Activated T-helper 1 cell treated with anti-CD3 and anti-CD28 coated beads, Interleukin-12 subunit alpha, Interleukin-12 subunit beta, Interleukin-2, Interleukin-4 antibody, amounts not matched to agents 30 ng/mL and 10 ng/mL and 1 ng/mL, durations not matched to agents 14 hours and 24 hours and 36 hours (primary cell): ENCODE data around the gene MED12L. TPM values are rescaled to one million over a fixed set of nuclear protein-coding genes. Genes with fewer than 3 reads are reported as not detected.

Experiments used
- DNase-seq: peaks from one replicate; pipeline ENCODE4 v3.0.0; 2021; ENCODE audit warnings: low spot score
- H3K27ac Mint-ChIP-seq: one replicate; pipeline ENCODE4 v1.8.0; 2021; ENCODE audit warnings: mild to moderate bottlenecking, mixed read lengths
- H3K27me3 Mint-ChIP-seq: one replicate; pipeline ENCODE4 v1.8.0; 2022; ENCODE audit warnings: mild to moderate bottlenecking, moderate library complexity, mixed read lengths; ENCODE audit not compliant: insufficient read depth
- H3K36me3 Mint-ChIP-seq: one replicate; pipeline ENCODE4 v1.8.0; 2021; ENCODE audit warnings: low read depth, mixed read lengths
- H3K4me1 Mint-ChIP-seq: one replicate; pipeline ENCODE4 v1.8.0; 2021; ENCODE audit warnings: low read depth, mixed read lengths
- H3K4me3 Mint-ChIP-seq: one replicate; pipeline ENCODE4 v1.8.0; 2021; ENCODE audit warnings: mild to moderate bottlenecking, moderate library complexity, mixed read lengths
- H3K9me3 Mint-ChIP-seq: one replicate; pipeline ENCODE4 v1.8.0; 2021; ENCODE audit warnings: mixed read lengths
- intact Hi-C: fragments of 100-400 bp; cut with micrococcal nuclease; formaldehyde crosslinking; loops from one replicate; pipeline ENCODE4 v1.15.1; 2024
- total RNA-seq: library from RNA; stranded (reverse); gene quantifications from 2 replicates; pipeline ENCODE4 v1.2.3, GENCODE V29; 2022

MED12L gene
- total RNA-seq, 1 donor from 2014 or later: 5.1 TPM

GRCh38 chr3:151351648-151352047 is 266.2 kb downstream of the MED12L start:
- H3K4me3 Mint-ChIP-seq: peak overlapping the region; percentile 37
- no peaks in the 10 kb centered on the region for H3K36me3 Mint-ChIP-seq
- H3K27me3 Mint-ChIP-seq: peaks cover 20% of the 10 kb centered on the region
- peaks cover 28% of the 10 kb centered on the region for H3K4me1 Mint-ChIP-seq
- H3K9me3 Mint-ChIP-seq: no peaks in the 10 kb centered on the region
- DNase-seq: no peak
- H3K27ac Mint-ChIP-seq: no peak overlapping the region
- intact Hi-C loops: no loop called here

GRCh38 chr3:151356794-151357462 is 271.5 kb downstream of the MED12L start:
- DNase-seq: no peak
- H3K9me3 Mint-ChIP-seq: no peaks in the 10 kb centered on the region
- no peaks in the 10 kb centered on the region for H3K36me3 Mint-ChIP-seq
- peaks cover 6% of the 10 kb centered on the region for H3K4me1 Mint-ChIP-seq
- intact Hi-C loops: no loop called here
- no peak overlapping the region for H3K27ac Mint-ChIP-seq
- peaks cover 4% of the 10 kb centered on the region for H3K27me3 Mint-ChIP-seq
- no peak overlapping the region for H3K4me3 Mint-ChIP-seq

GRCh38 chr3:151357463-151357850 is 272.0 kb downstream of the MED12L start:
- H3K27me3 Mint-ChIP-seq: peaks cover 4% of the 10 kb centered on the region
- H3K27ac Mint-ChIP-seq: no peak overlapping the region
- H3K4me3 Mint-ChIP-seq: no peak overlapping the region
- intact Hi-C loops: no loop called here
- peaks cover under 1% of the 10 kb centered on the region for H3K4me1 Mint-ChIP-seq
- H3K9me3 Mint-ChIP-seq: no peaks in the 10 kb centered on the region
- no peak for DNase-seq
- no peaks in the 10 kb centered on the region for H3K36me3 Mint-ChIP-seq

GRCh38 chr3:151362751-151363174 is 277.3 kb downstream of the MED12L start:
- no peaks in the 10 kb centered on the region for H3K36me3 Mint-ChIP-seq
- no peaks in the 10 kb centered on the region for H3K4me1 Mint-ChIP-seq
- no peak overlapping the region for H3K27ac Mint-ChIP-seq
- H3K9me3 Mint-ChIP-seq: no peaks in the 10 kb centered on the region
- no peak for DNase-seq
- intact Hi-C loops: no loop called here
- peaks cover 2% of the 10 kb centered on the region for H3K27me3 Mint-ChIP-seq
- no peak overlapping the region for H3K4me3 Mint-ChIP-seq

- no peaks in the 10 kb centered on the region for H3K4me1 Mint-ChIP-seq
- no peak overlapping the region for H3K4me3 Mint-ChIP-seq
- H3K9me3 Mint-ChIP-seq: no peaks in the 10 kb centered on the region
- no peak for DNase-seq
- no peaks in the 10 kb centered on the region for H3K36me3 Mint-ChIP-seq
- H3K27me3 Mint-ChIP-seq: peaks cover 9% of the 10 kb centered on the region
- no peak overlapping the region for H3K27ac Mint-ChIP-seq
- intact Hi-C loops: no loop called here
Measured at GRCh38 chr3:151366993-151367392, 281.5 kb downstream of the MED12L start.

GRCh38 chr3:151367448-151367847 is 282.0 kb downstream of the MED12L start:
- H3K9me3 Mint-ChIP-seq: no peaks in the 10 kb centered on the region
- no peak overlapping the region for H3K27ac Mint-ChIP-seq
- DNase-seq: no peak
- intact Hi-C loops: no loop called here
- no peaks in the 10 kb centered on the region for H3K36me3 Mint-ChIP-seq
- H3K4me1 Mint-ChIP-seq: no peaks in the 10 kb centered on the region
- H3K27me3 Mint-ChIP-seq: peaks cover 9% of the 10 kb centered on the region
- H3K4me3 Mint-ChIP-seq: no peak overlapping the region

- Mint-ChIP-seq H3K4me3 (no peak overlapping the region), H3K9me3 (no peaks in the 10 kb centered on the region), H3K27me3 (peaks cover 7% of the 10 kb centered on the region), H3K4me1 (no peaks in the 10 kb centered on the region), H3K27ac (no peak overlapping the region), H3K36me3 (no peaks in the 10 kb centered on the region)
- intact Hi-C loops: no loop called here
- DNase-seq: no peak
Measured at GRCh38 chr3:151371526-151371925, 286.1 kb downstream of the MED12L start.

- no peaks in the 10 kb centered on the region for H3K9me3 Mint-ChIP-seq
- H3K4me1 Mint-ChIP-seq: no peaks in the 10 kb centered on the region
- DNase-seq: no peak
- intact Hi-C loops: no loop called here
- H3K36me3 Mint-ChIP-seq: no peaks in the 10 kb centered on the region
- H3K4me3 Mint-ChIP-seq: no peak overlapping the region
- no peak overlapping the region for H3K27ac Mint-ChIP-seq
- peaks cover 7% of the 10 kb centered on the region for H3K27me3 Mint-ChIP-seq
Measured at GRCh38 chr3:151372063-151372820, 286.8 kb downstream of the MED12L start.

- no peaks in the 10 kb centered on the region for H3K4me1 Mint-ChIP-seq
- intact Hi-C loops: no loop called here
Measured at GRCh38 chr3:151377768-151378385, 292.4 kb downstream of the MED12L start.

GRCh38 chr3:151379083-151379734 is 293.7 kb downstream of the MED12L start:
- DNase-seq: no peak
- no peaks in the 10 kb centered on the region for H3K27me3 Mint-ChIP-seq
- H3K36me3 Mint-ChIP-seq: no peaks in the 10 kb centered on the region
- H3K27ac Mint-ChIP-seq: no peak overlapping the region
- intact Hi-C loops: no loop called here
- H3K4me3 Mint-ChIP-seq: no peak overlapping the region
- no peaks in the 10 kb centered on the region for H3K9me3 Mint-ChIP-seq
- no peaks in the 10 kb centered on the region for H3K4me1 Mint-ChIP-seq

More at GRCh38 chr3:151377768-151378385, 292.4 kb downstream of the MED12L start:
- no peaks in the 10 kb centered on the region for H3K27me3 Mint-ChIP-seq
- no peaks in the 10 kb centered on the region for H3K9me3 Mint-ChIP-seq
- no peaks in the 10 kb centered on the region for H3K36me3 Mint-ChIP-seq
- no peak overlapping the region for H3K27ac Mint-ChIP-seq
- DNase-seq: no peak
- no peak overlapping the region for H3K4me3 Mint-ChIP-seq

- Mint-ChIP-seq H3K27me3 (no peaks in the 10 kb centered on the region), H3K36me3 (no peaks in the 10 kb centered on the region), H3K4me3 (no peak overlapping the region), H3K9me3 (no peaks in the 10 kb centered on the region), H3K27ac (no peak overlapping the region), H3K4me1 (peaks cover 6% of the 10 kb centered on the region)
- intact Hi-C loops: no loop called here
- no peak for DNase-seq
Measured at GRCh38 chr3:151382671-151383070, 297.2 kb downstream of the MED12L start.

GRCh38 chr3:151383111-151383510 is 297.6 kb downstream of the MED12L start:
- Mint-ChIP-seq H3K4me3 (no peak overlapping the region), H3K27me3 (no peaks in the 10 kb centered on the region), H3K4me1 (peaks cover 6% of the 10 kb centered on the region), H3K9me3 (no peaks in the 10 kb centered on the region), H3K27ac (no peak overlapping the region), H3K36me3 (no peaks in the 10 kb centered on the region)
- intact Hi-C loops: no loop called here
- DNase-seq: no peak

- no peak for DNase-seq
- Mint-ChIP-seq H3K27ac (no peak overlapping the region), H3K36me3 (no peaks in the 10 kb centered on the region), H3K4me1 (peaks cover 6% of the 10 kb centered on the region), H3K27me3 (no peaks in the 10 kb centered on the region), H3K4me3 (no peak overlapping the region), H3K9me3 (no peaks in the 10 kb centered on the region)
- intact Hi-C loops: no loop called here
Measured at GRCh38 chr3:151383956-151384355, 298.5 kb downstream of the MED12L start.
